Cardiac fibroblast (primary cell): ENCODE data around the gene CTDSPL.

Experiments used
- DNase-seq, 2 donors: peaks; one replicate each; pipeline versions ENCODE4 v3.0.0 to v3.0.0-alpha.2; 2010; ENCODE audit warnings: low read depth in 2 of 2
- H3K4me3 ChIP-seq, 2 donors: replicated peaks in 1 of 2; 1 replicate in 1 of 2; 2 replicates in 1 of 2; pipeline ENCODE4 v1.5.1; 2011; ENCODE audit warnings: low read depth in 2 of 2, low read length in 2 of 2, mild to moderate bottlenecking in 2 of 2, moderate library complexity in 1 of 2
- TF ChIP-seq, protein P1 (sequence below): IDR thresholded peaks from one replicate; pipeline ENCODE4 v1.5.1; 2011; ENCODE audit warnings: low read depth, mild to moderate bottlenecking, low read length, inconsistent platforms

The CTDSPL gene

DNA sequence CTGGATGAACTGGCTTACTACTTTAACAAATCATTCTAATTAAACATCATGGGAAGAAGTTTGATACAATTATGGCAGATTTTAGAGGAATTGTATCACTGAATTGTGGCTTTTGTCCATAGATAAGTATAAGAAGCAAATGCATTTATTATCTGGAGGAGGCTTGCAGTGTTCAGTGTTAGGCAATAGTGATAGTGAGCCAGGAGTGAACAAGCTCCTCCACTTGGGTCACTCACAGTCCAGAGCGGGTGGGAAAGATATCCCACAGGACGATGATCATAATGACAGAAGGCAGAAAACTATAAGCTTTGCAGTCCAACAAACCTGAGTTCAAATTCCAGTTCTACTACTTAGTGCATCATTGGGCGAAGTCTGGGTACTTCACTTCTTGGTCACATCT is 64.9 kb downstream of the CTDSPL start:
- peak in 1 of 2 donors; percentile 56 for DNase-seq
- TF ChIP-seq, protein P1, sequence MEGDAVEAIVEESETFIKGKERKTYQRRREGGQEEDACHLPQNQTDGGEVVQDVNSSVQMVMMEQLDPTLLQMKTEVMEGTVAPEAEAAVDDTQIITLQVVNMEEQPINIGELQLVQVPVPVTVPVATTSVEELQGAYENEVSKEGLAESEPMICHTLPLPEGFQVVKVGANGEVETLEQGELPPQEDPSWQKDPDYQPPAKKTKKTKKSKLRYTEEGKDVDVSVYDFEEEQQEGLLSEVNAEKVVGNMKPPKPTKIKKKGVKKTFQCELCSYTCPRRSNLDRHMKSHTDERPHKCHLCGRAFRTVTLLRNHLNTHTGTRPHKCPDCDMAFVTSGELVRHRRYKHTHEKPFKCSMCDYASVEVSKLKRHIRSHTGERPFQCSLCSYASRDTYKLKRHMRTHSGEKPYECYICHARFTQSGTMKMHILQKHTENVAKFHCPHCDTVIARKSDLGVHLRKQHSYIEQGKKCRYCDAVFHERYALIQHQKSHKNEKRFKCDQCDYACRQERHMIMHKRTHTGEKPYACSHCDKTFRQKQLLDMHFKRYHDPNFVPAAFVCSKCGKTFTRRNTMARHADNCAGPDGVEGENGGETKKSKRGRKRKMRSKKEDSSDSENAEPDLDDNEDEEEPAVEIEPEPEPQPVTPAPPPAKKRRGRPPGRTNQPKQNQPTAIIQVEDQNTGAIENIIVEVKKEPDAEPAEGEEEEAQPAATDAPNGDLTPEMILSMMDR, result no peak
- no peak overlapping the region for H3K4me3 ChIP-seq

DNA sequence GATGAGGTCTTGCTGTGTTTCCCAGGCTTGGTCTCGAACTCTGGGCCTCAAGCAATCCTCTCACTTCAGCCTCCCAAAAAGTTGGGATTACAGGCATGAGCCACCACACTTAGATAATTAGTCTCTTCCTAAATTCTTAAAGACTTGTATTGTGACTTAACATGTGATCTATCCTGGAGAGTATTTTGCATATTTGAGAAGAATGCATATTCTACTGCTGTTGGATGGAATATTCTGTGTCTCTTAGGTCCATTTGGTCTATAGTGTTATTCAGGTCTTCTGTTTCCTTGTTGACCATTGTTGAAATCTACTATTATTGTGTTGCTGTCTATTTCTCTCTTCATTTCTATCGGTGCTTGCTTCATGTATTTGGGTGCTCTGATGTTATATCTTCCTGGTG is 68.8 kb downstream of the CTDSPL start:
- H3K4me3 ChIP-seq, result no peak overlapping the region
- DNase-seq, result no peak
- TF ChIP-seq, protein P1, result no peak

DNA sequence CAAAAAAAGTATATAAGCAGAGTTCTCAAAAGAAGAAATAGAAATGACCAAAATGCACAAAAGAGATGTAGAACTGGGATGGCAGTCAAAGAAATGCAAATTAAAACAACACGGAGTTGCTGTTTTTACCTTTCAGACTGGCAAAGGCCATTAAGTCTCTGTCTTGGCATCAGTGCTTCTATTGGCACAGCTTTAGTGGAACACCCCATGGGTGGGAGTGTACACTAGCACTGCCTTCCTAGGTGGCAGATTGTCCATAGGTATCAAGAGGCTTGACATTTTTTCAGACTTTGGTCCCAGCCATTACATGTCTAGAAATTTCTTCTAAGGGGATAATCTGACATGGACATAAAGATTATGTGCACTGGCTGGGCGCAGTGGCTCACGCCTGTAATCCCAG is 70.8 kb downstream of the CTDSPL start:
- no peak for DNase-seq
- H3K4me3 ChIP-seq, result no peak overlapping the region
- TF ChIP-seq, protein P1, result no peak

DNA sequence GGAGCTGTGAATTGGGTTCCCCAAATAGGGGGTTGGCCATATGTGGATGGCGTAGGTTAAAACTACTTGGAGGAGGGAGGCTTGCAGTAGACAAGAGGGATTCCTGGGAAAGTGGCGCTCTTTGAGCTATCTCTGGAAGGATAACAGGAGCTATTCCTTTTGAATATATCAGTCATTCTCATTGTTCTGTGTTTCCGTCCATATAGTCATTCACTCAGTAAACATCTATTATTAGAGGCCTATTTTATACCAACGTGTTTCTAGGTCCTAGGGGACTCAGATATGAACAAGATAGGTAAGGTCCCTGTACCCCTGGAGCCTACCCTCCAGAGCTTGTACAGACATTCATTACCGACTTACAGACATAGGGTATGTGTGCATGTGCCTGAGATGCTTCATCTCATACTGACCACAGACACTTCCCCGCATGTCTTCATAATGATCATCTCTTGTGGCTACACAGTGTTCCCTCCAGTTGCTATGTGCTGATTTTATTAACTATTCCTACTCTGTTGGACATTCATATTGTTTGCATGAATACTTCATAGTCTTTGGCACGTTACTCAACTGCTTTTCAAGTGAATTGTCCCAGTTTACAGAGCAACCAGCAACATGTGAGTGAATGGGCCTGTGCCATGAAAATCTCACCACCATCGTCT is 73.1 kb downstream of the CTDSPL start:
- H3K4me3 ChIP-seq, result no peak overlapping the region
- peak; percentile 53 to 60 for DNase-seq
- TF ChIP-seq, protein P1, result no peak

DNA sequence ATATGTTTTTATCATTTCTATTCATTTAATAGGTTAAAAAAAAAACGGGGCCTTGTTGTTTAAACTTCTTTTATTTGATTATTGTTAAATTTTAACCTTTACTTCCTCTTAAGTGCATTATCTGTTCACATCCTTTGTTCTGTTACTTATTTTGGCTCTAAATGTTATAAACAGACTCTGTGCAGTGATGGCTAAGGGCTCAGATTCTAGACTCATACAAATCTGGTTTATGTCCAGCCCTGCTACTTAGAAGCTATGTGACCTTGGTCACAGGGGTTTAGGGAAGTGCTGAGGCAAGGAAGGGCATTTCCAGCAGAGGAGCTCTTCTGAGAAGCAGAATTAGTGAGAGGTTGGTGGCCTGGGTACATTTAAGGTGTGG is 73.6 kb downstream of the CTDSPL start:
- no peak overlapping the region for H3K4me3 ChIP-seq
- TF ChIP-seq, protein P1, result no peak
- peak; percentile 47 to 70 for DNase-seq

DNA sequence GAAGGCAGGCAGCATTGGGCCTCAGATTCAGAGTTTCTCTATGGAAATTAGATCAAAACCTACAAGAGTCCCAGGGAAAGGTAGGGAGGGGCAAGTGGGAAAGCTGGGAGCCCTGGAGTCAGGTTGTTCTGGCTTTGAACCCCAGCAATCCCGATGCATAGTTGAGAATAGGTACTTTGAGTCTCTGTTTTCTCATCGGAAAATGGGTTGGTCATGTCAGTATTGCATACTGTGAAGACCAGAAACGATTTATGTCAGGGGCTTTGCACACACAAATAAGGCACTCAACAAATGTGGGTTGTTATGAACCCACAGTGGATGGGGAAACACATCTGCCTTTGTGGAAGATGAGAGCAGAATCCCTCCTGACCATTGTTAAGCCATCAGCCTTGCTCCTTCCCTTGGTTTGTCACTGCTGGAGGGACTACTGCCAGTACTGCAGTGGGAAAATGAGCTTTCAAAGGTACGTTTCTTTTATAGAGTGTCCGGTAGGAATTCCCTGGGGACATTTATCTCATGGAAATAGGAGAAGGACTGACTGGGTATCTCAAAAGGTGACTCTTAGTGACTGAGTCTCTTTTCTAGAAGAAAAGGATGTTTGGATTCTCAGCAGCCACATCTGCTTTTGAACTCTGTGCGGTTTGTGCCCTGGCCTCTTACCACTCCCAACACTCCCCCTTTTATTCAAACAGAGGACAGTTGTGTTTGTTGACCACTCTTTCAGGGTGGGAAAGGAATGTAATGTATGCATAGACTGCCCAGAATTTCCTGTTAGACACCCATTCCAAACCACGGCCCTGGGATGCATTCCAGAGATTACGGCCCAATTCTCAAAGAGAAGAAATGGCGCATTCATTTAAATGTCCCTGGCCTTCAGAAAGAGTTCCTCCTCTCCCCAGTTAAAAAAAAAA is 74.3 kb downstream of the CTDSPL start:
- DNase-seq, result peak; percentile 98
- no peak overlapping the region for H3K4me3 ChIP-seq
- TF ChIP-seq, protein P1, result no peak
